A673 (cell line): ENCODE data around the gene FHIT.

ENCODE experiments used
- CTCF ChIP-seq: fragments of 300-800, 200-600 bp; sonication (generic); conservative IDR thresholded peaks from 2 replicates; pipeline ENCODE4 v1.5.1; 2017; ENCODE audit warnings: low read depth, mild to moderate bottlenecking, antibody characterized with exemption, low read length, moderate library complexity, mixed read lengths
- EZH2 ChIP-seq: fragments of 200-600 bp; sonication (generic); IDR thresholded peaks from 2 replicates; pipeline ENCODE4 v1.6.1; 2017; ENCODE audit warnings: borderline replicate concordance, low read depth, mild to moderate bottlenecking, mixed read lengths, antibody characterized with exemption, low read length; ENCODE audit not compliant: poor library complexity, severe bottlenecking

GRCh38 chr3:60657972-60658371 lies 593.3 kb downstream of the FHIT start:
- TF ChIP-seq CTCF (no peak), EZH2 (no peak)
